ENCODE results near the gene ZDHHC11B. TPM values are rescaled to one million over a fixed set of nuclear protein-coding genes. Genes with fewer than 3 reads are reported as not detected.

ZDHHC11B gene
- polyA plus RNA-seq, 1 donor from 2014 or later: 9.9 TPM

GRCh38 chr5:675871-676698 is 108.4 kb downstream of the ZDHHC11B start:
- Histone ChIP-seq H4K20me1 (ENCODE audit: insufficient read depth) (no peaks in the 10 kb centered on the region), H3K27me3 (ENCODE audit: insufficient read depth, low read depth, low read length) (no peaks in the 10 kb centered on the region), H3K9me2 (ENCODE audit: insufficient read depth, low read length) (no peaks in the 10 kb centered on the region), H3K4me3 (ENCODE audit: low read length) (no peak overlapping the region), H3K4me2 (ENCODE audit: low read length) (no peak overlapping the region), H3F3A (ENCODE audit: insufficient read depth, low read length, poor library complexity, severe bottlenecking) (no peaks in the 10 kb centered on the region), H3K9me3 (ENCODE audit: low read length) (no peaks in the 10 kb centered on the region), H3K79me2 (replicated peaks; ENCODE audit: insufficient read depth, low read length) (no peaks in the 10 kb centered on the region), H3K36me3 (ENCODE audit: insufficient read depth, low read length) (no peaks in the 10 kb centered on the region), H3K27ac (ENCODE audit: low read length) (no peak overlapping the region), H2AFZ (ENCODE audit: low read depth, low read length) (no peak overlapping the region), H3K9ac (ENCODE audit: low read length) (no peak overlapping the region)
- TF ChIP-seq CTCF (IDR thresholded peaks at IDR 0.05; ENCODE audit: poor library complexity, severe bottlenecking): no peak
- TF ChIP-seq RAD21 (conservative IDR thresholded peaks at IDR 0.05): no peak
- no peak for TF ChIP-seq MXI1 (conservative IDR thresholded peaks at IDR 0.05; ENCODE audit: poor library complexity, severe bottlenecking)
- no peak for TF ChIP-seq TAF1 (IDR thresholded peaks at IDR 0.05; ENCODE audit: low read depth)
- TF ChIP-seq EZH2 (IDR thresholded peaks at IDR 0.05; ENCODE audit: borderline replicate concordance, insufficient read depth, low read length, poor library complexity, severe bottlenecking): no peak
- TF ChIP-seq SMC3 (conservative IDR thresholded peaks at IDR 0.05; ENCODE audit: poor library complexity): no peak
- no peak for TF ChIP-seq POLR2AphosphoS5 (IDR thresholded peaks at IDR 0.05)
- no peak for TF ChIP-seq REST (IDR thresholded peaks at IDR 0.05; ENCODE audit: borderline replicate concordance)
- no peak for TF ChIP-seq EP300 (conservative IDR thresholded peaks at IDR 0.05; ENCODE audit: poor library complexity, severe bottlenecking)

- Histone ChIP-seq H4K20me1 (ENCODE audit: insufficient read depth) (no peaks in the 10 kb centered on the region), H3F3A (ENCODE audit: insufficient read depth, low read length, poor library complexity, severe bottlenecking) (no peaks in the 10 kb centered on the region), H3K27ac (ENCODE audit: low read length) (no peak overlapping the region), H2AFZ (ENCODE audit: low read depth, low read length) (no peak overlapping the region), H3K36me3 (ENCODE audit: insufficient read depth, low read length) (no peaks in the 10 kb centered on the region), H3K4me2 (ENCODE audit: low read length) (no peak overlapping the region), H3K9me2 (ENCODE audit: insufficient read depth, low read length) (no peaks in the 10 kb centered on the region), H3K9ac (ENCODE audit: low read length) (no peak overlapping the region), H3K27me3 (ENCODE audit: insufficient read depth, low read depth, low read length) (no peaks in the 10 kb centered on the region), H3K9me3 (ENCODE audit: low read length) (no peaks in the 10 kb centered on the region), H3K4me3 (ENCODE audit: low read length) (no peak overlapping the region), H3K79me2 (replicated peaks; ENCODE audit: insufficient read depth, low read length) (no peaks in the 10 kb centered on the region)
- TF ChIP-seq EP300 (conservative IDR thresholded peaks at IDR 0.05; ENCODE audit: poor library complexity, severe bottlenecking) (no peak), MXI1 (conservative IDR thresholded peaks at IDR 0.05; ENCODE audit: poor library complexity, severe bottlenecking) (no peak), CTCF (IDR thresholded peaks at IDR 0.05; ENCODE audit: poor library complexity, severe bottlenecking) (no peak), POLR2AphosphoS5 (IDR thresholded peaks at IDR 0.05) (no peak), SMC3 (conservative IDR thresholded peaks at IDR 0.05; ENCODE audit: poor library complexity) (no peak), TAF1 (IDR thresholded peaks at IDR 0.05; ENCODE audit: low read depth) (no peak), EZH2 (IDR thresholded peaks at IDR 0.05; ENCODE audit: borderline replicate concordance, insufficient read depth, low read length, poor library complexity, severe bottlenecking) (no peak), REST (IDR thresholded peaks at IDR 0.05; ENCODE audit: borderline replicate concordance) (no peak), RAD21 (conservative IDR thresholded peaks at IDR 0.05) (no peak)
Observed at GRCh38 chr5:675111-675870, 109.2 kb downstream of the ZDHHC11B start.
